ENCODE results near the gene WDR88.
"Not testable (repeated sequence)": the region's sequence is repeated elsewhere in the genome, so short reads cannot be mapped to it uniquely, and the experiment has no call there.

WDR88 gene

DNA sequence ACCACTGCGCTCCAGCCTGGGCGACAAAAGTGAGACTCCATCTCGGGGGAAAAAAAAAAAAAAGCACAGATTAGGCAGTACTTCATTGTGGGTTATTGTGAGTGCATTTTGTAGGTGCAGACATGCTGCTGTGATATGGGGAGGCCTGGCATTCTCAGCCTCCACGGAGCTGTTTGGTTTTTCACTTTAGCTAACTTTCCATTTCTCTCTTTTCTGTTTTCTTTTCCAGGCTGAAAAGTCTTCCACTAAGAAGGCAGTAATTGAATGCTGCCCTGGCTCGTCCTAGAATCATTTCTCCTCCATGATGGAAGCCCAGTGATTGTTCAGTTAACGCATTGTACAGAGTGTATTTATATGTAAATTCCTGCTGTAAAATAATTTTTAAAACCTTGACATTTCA lies 2.0 kb upstream of the WDR88 start:
- no peak for DNase-seq (ENCODE audit: low read depth)

GRCh38 chr19:33130433-33130832 lies 1.5 kb upstream of the WDR88 start:
- no peak for DNase-seq (ENCODE audit: low read depth)

- no peak for DNase-seq (ENCODE audit: low read depth)
Measured at GRCh38 chr19:33132425-33132824, 511 bp downstream of the WDR88 start.

GRCh38 chr19:33133438-33134031 lies 1.6 kb downstream of the WDR88 start:
- no peak for DNase-seq (ENCODE audit: low read depth)

DNA sequence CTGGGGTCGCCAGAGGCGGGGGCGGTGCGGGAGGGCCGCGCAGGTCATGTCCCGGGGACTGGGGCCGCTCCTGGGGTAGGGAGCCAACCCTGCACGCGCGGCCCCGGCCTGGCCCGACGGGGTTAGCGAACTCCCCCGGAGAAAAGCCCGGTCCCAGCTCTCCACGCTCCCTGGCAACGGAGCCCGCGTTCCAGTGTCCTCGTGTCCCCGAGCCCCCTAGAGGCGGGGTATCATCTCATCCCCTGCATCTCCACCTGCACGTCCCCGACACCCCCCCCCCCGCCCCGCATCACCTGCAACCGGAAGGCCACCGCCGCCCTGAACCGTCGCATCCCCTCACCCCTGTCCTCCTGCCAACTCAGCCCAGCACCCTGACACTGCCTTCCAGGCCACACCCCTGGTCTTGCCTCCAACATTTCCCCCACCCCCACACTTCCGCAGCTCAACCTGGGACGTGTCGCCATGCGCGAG lies 2.7 kb downstream of the WDR88 start:
- DNase-seq (ENCODE audit: low read depth), result peak; percentile 42

GRCh38 chr19:33139165-33139564 lies 7.3 kb downstream of the WDR88 start:
- DNase-seq (ENCODE audit: low read depth), result no peak

DNA sequence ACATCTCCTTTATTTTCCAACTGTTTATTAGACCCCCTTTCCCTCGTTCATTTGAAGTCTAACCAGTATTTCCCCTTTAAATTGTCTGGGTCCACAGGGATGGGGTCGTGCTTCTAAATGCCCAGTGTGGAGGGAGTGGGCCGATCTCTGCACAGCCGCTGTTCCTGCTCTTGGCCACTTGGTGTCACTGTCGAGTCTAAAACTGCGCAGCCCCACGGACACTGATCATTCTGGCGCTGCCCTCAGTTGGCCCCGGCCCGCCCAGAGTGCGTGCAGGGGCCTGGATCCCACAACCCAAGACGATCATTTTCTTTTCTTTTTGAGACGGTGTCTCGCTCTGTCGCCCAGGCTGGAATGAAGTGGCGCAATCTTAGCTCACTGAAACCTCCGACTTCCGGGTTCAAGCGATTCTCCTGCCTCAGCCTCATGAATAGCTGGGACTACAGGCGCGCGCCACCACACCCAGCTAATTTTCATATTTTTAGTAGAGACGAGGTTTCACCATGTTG lies 12.0 kb downstream of the WDR88 start:
- DNase-seq (ENCODE audit: low read depth), result no peak

GRCh38 chr19:33146209-33146608 lies 14.3 kb downstream of the WDR88 start:
- no peak for DNase-seq (ENCODE audit: low read depth)

- no peak for DNase-seq (ENCODE audit: low read depth)
Measured at GRCh38 chr19:33147538-33147937, 15.6 kb downstream of the WDR88 start.

DNA sequence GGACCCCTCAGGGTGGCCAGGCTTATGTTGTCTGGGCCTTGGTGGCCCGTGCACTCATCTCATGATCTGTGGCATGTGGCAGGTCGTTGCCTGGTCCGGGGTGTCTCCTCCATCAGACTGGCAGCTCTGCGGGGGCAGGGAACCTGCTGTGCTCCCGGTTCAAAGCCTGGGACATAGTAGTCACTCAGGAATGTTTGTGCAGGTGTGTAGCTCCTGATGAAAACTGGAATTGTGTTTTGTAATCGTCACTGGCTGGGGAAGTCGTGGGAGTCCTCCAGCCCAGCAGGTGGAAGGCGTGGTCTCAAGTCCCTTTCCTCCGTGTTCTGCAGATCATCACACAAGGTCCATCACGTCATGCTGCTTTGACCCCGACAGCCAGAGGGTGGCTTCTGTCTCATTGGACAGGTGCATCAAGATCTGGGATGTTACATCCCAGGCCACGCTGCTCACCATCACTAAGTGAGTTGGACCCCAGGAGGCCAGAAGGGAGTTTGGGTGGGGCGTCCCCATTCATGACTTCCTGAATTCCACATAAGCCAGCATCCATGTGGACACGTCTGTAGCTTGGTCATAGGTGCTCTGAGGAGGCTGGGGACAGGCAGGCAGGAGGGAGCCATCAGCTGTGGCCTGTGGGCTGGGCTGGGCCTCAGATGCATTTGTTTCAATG lies 19.1 kb downstream of the WDR88 start:
- no peak for DNase-seq (ENCODE audit: low read depth)

DNA sequence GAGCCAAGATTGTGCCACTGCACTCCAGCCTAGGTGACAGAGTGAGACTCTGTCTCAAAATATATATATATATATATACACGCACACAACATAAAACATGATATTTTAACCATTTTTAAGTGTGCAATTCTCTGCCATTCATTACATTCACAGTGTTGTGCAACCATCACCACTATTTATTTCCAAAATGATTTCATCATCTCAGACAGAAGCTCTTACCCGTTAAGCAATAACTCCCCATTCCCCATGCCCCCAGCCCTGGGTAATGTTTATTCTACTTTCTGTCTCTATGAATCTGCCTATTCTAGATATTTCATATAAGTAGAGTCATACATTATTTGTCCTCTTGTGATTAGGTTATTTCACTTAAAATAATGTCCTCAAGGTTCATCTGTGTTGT lies 20.3 kb downstream of the WDR88 start:
- no peak for DNase-seq (ENCODE audit: low read depth)

- DNase-seq (ENCODE audit: low read depth), result not testable (repeated sequence)
Measured at GRCh38 chr19:33152625-33153024, 20.7 kb downstream of the WDR88 start.

GRCh38 chr19:33154313-33154712 lies 22.4 kb downstream of the WDR88 start:
- not testable (repeated sequence) for DNase-seq (ENCODE audit: low read depth)

DNA sequence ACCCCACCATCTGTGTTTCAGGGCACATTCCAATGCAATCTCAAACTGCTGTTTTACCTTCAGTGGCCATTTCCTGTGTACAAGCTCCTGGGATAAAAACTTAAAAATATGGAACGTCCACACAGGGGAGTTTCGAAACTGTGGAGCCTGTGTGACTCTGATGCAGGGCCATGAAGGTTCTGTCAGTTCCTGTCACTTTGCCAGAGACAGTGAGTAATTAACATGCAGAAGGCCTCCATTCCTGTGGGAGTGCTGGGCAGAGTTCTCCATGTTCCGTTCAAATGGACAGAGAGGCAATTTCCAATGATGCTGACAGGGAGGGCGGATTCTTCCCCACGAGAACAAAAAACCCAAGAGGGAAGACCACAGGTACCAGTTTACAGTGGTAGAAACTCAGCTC lies 24.4 kb downstream of the WDR88 start:
- no peak for DNase-seq (ENCODE audit: low read depth)

DNA sequence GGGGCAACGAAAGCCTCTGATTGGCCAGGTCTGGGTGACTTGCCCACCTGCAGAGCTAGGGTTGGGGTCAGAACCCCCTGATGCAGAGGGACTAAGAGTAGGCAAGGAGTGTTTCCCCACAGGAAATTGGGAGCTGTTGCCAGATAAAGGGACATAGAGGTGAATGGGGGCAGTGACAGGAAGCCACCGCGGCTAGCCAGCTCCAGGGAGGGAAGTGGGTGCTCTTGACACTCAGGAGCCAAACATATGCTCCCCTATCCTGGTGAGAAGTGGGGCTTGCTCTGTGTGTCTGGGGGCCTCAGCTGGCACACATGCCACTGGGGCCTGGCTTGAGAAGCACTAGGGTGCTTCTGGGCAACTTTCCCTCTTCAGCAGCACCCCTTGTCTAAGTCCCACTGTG lies 26.0 kb downstream of the WDR88 start:
- DNase-seq (ENCODE audit: low read depth), result no peak

- no peak for DNase-seq (ENCODE audit: low read depth)
Measured at GRCh38 chr19:33158365-33158764, 26.5 kb downstream of the WDR88 start.

DNA sequence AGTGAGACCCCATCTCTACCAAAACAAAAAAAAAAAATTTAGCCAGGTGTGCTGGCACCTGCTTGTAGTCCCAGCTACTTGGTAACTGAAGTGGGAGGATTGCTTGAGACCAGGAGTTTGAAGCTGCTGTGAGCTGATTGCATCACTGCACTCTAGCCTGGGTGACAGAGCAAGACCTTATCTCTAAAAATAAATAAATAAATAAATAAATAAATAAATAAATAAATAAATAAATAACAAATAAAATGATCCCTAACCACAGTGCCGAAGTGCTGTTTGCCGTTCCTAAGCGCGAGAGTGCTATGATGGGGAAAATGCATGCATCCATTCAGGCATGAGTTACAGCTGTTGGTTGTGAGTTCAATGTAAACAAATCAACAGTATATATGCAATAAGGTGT lies 27.2 kb downstream of the WDR88 start:
- DNase-seq (ENCODE audit: low read depth), result no peak

DNA sequence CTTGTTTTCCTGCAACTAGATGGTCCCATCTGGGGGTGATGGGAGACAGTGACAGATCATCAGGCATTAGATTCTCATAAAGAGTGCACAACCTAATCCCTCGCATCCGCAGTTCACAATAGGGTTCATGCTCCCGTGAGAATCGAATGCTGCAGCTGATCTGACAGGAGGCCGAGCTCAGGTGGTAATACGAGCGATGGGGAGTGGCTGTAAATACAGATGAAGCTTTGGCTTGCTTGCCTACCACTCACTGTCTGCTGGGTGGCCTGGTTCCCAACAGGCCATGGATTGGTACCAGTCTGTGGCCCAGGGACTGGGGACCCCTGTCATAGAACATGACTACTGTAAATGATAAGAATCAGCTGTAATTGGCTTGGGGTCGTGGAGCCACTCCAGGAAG lies 28.0 kb downstream of the WDR88 start:
- DNase-seq (ENCODE audit: low read depth), result no peak

- no peak for DNase-seq (ENCODE audit: low read depth)
Measured at GRCh38 chr19:33161201-33161600, 29.3 kb downstream of the WDR88 start.

GRCh38 chr19:33163481-33163880 lies 31.6 kb downstream of the WDR88 start:
- no peak for DNase-seq (ENCODE audit: low read depth)

DNA sequence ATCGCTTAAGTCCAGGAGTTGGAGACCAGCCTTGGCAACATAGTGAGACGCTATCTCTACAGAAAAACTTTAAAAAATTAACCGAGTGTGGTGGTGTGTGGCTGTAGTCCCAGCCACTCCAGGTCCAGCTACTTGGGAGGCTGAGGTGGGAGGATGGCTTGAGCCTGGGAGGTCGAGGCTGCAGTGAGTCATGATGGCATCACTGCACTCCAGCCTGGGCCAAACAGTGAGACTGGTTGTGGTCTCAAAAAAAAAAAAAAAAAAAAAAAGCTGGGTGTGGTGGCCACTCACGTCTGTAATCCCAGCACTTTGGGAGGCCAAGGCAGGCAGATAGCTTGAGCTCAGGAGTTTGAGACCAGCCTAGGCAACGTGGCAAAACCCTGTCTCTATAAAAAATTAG lies 34.1 kb downstream of the WDR88 start:
- DNase-seq (ENCODE audit: low read depth), result not testable (repeated sequence)

- no peak for DNase-seq (ENCODE audit: low read depth)
Measured at GRCh38 chr19:33167438-33167837, 35.5 kb downstream of the WDR88 start.

DNA sequence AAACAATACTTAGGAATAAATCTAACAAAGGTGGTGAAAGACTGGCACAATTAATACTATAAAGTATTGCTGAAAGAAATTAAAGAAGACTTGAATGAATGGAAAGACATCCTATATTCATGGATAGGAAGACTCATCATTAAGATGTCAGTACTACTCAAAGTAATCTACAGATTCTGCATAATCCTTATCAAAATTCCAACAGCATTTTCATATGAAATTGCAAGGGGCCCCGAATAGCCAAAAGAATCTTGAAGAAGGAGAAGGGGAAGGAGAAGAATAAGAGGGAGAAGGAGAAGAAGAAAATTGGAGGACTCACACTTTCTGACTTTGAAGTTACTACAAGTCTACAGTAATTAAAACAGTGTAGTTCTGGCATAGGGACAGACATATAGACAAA lies 36.6 kb downstream of the WDR88 start:
- no peak for DNase-seq (ENCODE audit: low read depth)
